ENCODE data around the gene POLR2B.
"Not testable (repeated sequence)": the region's sequence is repeated elsewhere in the genome, so short reads cannot be mapped to it uniquely, and the experiment has no call there.

POLR2B gene

DNA sequence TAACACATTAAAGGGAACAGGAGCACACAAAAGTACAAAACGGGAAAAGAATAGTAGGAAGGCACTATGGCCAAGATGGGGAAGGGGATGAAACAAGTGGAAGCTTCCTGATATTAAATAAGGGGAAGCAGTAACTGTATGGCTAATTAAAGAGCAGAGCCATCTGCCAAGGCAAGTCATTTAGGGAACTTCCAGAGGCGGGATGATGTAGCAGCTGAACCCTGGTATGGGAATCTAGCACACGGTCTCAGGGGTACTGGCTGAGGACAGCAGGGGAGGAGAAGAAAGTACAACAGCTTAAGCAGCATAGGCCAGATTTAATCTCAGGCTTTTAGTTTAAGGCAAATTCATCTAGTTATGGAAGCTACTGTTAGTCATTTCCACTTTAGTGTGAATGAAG lies 72.4 kb downstream of the POLR2B start:
- DNase-seq = no peak

DNA sequence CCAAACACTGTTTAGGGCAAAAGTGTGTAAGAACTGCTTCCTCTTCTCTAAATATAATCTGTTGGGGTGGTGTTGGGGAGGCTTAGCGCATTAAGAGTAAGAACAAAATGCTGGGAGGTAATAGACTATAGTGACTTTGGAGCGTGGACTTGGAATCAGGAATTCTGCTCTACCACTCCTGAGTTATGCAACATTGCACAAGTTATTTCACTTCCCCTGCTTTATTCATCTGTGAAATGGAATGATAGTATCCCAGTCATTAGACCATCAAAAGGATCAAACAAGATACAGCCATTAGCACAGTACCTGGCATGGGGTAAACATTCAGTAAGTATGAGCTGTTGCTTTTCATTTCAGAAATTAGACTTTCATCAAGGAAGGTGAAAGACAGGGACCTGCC lies 72.8 kb downstream of the POLR2B start:
- no peak for DNase-seq

DNA sequence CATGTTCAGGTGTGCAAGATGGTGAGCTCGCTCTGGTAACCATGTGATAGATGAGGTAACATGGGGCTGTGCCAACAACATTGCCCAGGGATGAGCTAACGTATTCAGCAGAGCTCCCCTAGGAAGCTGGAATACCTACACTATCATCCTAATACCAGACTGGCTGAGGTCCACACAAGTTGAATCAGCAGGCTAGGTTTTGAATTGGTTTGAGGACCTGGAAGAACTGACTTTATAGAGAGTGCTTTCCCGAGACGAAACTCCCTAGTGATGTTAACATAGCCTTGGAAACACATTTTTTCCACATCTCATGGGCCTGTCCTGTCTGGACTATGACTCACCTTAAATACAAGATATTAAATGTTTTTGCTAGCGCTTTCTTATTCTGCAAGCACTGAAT lies 74.8 kb downstream of the POLR2B start:
- no peak for DNase-seq

DNA sequence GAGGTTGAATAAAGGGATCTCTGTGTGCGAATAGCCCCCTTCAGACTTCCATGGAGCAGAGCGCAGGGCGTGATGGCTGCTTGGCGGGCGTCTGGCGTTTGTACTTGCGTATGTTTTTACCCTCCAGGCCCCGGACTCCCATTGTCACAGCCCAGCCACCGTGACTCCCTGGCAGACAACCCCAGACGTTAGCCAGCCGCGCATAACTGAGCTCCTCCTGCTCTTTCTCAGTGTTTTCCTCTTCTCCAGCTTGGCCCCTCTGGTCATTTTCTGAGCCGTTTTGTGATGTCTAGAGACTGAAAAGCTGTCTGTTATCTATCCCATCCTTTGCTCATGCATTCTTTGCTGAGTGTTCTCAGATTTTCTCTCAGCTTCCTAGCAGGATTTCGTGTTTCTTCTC lies 77.2 kb downstream of the POLR2B start:
- peak in 19 of 56 donors; percentile 4 to 51 (median 16) for DNase-seq

DNA sequence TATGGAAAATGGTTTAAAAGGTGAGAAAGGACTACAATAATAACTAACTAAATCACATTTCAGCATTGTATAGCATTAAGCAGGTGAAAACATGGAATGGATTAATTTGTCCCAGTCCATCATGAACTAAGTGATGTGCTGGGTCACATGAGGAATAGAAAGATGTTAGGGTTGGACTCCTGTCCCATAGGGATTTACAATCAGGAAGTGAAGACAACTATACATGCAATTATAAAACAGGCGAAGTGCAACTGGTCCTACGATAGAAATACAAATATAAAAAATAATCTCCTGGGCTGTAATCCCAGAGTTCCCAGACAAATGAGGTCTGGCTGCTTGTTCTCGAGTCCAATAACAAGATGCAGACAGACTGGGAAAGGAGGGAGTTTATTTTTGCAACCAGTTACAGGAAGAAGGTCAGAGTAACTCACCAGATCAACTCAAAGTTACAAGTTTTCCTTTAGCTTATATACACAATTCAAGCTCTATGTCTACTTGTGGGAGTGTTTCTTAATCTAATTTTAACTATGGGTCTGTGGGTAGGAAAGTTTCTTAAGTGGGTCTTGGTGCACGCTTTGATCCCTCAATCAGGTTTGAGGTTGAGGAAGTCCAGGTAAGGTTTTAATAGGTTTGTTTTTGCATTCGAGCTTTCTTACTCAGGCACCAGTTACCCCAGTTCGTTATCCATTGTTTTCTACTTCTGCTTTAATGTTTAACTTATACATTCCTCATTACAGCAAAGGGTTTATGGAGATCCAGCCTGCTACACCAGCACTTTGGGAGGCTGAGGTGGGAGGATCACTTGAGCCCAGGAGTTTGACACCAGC lies 81.4 kb downstream of the POLR2B start:
- DNase-seq = no peak

DNA sequence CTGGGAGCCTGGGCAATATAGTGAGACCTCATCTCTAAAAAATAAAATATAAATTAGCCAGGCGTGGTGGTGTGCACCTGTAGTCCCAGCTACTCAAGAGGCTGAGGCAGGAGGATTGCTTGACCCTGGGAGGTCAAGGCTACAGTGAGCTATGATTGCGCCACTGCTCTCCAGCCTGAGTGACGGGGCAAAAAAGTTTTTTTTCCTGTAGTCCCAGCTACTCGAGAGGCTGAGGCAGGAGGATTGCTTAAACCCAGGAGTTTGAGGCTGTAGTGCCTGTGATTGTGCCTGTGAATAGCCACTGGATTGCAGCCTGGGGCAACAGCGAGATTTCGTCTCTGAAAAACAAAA lies 82.0 kb downstream of the POLR2B start:
- DNase-seq = not testable (repeated sequence)

DNA sequence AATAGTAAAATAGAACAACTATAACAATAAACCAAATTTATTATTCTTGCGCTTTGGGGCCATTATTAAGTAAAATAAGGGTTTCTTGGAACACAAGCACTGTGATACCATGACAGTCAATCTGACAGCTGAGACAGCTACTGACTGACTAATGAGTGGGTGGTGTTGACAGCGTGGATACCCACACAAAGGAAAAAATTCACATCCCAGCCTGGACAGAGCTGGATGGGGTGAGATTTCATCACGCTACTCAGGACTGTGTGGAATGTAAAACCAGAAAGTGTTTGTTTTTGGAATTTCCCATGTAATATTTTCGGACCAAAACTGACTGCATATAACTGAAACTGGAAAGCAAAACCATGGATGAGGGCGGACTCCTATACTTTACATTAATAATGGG lies 82.7 kb downstream of the POLR2B start:
- no peak for DNase-seq

DNA sequence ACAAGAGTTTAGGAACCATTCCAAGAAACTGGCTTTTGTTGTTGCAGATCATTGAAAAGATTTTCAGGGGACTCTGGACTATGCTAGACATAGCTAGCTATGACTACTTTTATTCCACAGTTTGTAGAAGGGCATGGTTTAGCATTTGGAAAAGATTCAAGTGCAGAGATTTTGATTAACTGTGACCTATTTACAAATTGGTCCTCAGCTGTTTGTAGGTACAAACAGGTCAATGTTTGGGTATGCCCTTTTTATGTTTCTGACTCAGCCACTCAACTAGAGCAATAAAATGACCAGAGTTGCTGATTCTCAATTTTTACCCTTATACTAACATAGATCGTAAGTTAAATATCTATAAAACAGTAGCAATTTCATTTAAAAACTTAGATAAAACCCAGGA lies 84.8 kb downstream of the POLR2B start:
- no peak for DNase-seq

DNA sequence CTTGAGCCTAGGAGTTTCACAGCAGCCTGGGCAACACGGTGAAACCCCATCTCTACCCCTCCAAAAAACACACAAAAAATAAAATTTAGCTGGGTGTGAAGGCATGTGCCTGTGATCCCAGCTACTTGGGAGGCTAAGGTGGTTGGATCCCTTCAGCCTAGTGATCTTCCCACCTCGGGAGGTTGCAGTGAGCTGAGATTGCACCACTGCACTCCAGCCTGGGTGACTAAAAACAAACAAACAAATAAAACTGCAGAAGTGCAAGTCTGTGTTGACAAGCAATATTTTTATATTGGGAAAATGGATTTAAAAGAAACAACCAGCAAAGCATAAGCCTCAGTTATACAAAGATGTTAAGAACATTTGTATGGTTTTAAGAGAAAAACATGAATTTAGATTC lies 85.4 kb downstream of the POLR2B start:
- no peak for DNase-seq

DNA sequence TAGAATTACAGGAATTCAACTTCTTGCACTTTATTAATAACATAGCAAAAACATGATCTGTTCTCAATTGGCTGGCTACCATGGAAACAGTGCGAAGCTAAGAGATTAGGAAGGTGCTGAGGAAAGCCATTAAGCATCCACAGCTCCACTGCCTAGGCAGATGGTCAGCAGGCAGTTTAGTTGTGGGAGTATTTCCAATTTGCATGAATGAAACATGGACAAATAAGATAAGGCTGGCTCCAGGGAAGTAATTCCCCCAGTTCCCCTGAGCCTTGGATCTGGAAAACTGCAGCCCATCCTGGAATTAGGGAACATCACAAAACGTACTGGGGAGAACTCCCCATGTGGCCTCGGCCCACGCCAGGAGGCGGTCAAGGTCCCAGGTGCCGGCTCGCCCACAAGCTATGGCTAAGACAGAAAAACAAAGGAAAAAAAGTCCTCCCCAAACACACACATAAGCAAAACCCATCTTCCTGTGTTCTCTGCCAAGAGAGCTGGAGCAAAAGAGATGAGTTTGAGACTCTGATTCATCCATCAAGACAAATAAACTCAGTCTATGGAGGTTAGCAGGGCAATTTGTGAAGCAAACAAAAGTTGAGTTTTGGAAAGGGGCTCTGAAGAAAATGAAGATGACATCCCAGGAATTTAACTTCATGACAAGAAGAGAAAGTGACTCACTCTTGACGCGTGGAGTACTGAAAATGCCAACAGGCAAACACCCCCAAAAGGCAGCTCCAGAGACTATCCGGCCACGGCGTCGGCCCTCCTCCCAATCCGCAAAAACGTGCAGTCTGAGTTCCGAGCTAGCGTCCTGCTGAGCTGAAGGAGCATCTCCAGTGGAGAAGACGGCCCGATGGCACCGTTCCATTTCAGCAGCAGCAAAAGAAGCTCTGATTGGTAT lies 86.4 kb downstream of the POLR2B start:
- no peak for DNase-seq

DNA sequence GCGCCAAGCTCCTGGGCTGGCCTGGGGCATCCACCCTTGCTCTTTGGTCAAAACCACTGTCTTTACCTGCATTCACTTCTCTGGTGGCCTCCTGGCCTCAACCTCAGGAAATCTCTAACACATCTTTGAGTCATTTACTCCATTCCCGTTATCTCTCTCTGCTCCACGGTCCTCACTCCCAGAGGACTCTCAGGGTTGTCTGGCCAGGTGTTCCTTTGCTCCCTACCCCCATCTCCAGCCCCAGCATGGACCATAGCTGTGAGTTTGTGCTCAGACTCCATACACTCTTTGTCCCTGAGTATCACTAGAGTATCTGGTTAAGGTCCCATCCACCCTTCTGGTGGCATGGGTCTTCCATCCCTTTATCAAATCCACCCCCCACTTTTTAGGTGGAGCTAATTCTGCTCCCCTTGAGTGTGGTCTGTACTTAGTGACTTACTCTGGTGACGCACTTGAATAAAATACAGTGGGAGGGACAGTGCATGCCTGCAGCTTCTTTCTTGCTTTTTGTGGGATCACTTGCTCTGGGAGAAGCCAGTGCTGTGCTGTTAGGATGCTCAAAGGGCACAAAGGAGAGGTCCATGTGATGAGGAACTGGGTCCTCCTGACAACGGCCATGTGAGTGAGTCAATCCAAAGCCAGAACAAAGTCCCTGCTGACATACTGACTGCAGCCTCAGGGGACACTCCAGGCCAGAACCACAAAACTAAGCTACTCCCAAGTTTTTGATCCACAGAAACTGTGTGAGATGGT lies 87.2 kb downstream of the POLR2B start:
- DNase-seq = no peak

DNA sequence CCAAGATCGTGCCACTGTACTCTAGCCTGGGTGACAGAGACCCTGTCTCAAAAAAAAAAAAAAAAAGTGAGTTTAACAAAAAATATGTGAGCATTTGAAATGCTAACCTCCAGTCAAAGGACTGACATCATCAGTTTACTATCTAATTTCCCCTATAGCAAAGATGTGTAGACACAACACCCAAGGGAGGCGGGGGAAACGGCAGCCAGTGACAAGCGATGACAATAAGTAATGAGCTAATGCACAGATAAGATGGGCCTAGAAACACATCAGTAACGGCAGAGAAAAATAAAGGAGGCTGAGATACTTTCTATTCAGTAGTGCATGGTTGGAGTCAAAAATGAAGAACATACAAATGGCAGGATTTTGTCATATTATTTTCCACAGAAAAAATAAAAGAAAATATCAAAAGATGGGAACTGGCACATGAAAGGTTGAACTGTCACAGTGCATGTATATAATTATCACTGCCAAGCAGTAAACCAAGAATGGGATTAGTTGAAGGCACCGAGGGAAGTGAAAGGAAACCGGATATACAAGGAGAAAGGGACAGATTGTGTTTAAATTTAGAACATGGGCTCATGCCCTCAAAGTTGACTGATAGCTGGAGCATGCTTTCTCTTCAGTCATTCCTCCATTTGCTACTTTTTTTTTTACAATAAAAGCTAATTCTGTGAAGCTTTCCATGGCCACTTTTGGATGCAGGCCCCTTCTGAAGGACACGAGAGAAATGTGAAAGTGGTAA lies 89.7 kb downstream of the POLR2B start:
- DNase-seq = no peak

DNA sequence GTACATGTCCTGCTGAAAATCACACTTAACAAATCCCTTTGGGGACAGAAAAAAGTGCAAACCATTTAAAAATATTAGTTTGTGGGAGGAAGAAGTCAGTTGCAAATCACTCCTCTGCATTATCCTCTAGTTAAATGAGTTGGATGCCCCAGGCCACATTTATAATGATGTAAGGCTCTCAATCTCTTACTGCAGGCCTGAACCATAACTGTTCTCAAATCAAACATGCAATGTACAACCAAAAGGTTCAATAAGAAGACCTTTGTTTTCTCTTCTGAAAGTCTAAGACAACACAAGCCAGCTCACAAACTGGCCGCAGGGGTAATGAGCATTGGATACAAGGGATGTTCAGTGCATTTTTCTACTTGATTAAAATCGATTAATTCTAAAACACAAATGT lies 91.8 kb downstream of the POLR2B start:
- DNase-seq = no peak

DNA sequence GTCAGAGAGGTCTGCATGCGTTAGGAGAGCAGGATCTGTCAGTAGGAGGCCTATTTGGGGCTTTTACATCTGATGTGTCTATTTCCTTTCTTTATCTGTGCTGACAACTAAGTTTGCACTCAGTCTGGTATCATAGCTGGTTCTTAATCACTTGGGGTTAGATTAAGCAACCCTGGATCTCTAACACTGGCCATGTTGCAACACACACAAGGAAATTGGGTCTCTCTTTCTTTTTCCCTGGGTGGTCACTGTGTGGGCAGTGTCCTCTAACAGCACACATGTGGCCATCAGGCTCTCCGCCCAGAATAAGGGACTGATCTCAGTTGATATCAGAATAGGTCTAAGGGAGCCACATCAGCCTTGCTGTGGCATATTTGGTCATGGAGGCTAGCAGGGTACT lies 92.6 kb downstream of the POLR2B start:
- no peak for DNase-seq

DNA sequence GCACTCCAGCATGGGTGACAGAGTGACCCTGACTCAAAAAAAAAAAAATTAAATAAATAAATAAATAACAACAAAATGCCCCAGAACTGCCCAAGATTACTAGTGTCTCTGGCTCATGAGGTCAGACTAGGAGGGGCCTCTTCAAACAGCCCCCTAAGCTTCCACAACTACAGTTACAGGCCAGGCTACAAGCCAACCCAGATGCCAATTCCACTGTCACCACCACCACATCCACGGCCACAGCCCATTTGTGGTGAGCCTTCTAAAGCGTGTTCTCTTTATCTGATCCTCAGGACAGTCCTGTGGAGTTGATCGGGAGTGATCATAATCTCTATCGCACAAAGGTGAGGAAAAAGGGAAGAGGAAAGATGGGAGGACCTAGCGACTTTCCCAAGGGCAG lies 94.9 kb downstream of the POLR2B start:
- DNase-seq = no peak

DNA sequence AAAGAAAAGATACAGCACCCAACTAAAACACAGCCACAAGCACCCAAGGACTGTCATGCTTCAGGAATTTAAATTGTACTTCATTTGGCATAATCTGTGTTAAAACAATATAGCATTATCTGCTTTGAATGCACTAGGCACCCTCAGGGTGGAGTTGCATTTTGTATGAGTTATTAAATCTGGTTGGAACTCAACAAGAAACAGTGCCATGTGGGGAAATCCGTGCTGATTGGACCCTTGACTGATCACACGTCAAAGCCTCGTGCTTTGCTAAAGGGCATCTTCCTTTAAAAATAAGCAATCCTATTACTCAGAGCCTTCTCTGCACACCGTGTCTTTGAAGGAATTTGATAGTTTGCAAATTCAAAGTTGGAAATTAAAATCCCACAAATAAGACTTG lies 96.0 kb downstream of the POLR2B start:
- DNase-seq = no peak

DNA sequence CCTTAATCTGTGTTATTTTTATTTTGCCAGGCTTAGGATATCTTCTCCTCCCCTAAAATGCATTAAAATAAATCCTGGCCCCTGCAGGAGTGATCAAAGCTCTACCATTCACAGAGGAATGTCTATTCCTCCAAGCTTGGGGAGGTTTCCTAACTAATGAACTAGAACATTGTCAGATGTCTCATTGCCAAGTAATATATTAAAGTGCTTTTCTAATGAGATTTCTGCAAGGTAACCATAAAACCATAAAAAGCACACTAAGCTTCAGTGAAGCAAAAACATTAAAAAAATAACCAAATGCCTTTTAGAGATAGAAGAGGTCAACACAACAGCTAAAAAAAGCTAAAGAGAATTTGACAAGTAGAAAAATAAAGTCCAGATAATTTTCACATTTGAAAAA lies 96.7 kb downstream of the POLR2B start:
- no peak for DNase-seq

DNA sequence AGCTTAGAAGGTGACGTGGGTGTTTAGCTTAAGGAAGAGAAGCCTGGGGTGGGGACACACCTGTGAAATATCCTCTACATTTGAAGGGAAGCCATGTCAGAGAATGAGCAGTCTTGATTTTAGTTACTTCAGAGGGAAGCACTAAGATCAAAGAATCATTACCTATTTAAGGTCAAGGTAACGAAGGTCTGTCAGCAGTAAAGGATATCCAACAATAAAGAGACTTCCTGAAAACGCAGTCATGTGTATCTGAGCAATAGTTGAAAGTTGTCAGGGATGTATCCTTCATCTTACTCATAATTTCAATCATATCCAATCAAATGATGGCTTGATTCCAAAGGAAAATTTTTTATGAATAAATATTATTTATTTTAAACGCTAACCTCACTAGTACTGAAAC lies 98.0 kb downstream of the POLR2B start:
- DNase-seq = no peak

DNA sequence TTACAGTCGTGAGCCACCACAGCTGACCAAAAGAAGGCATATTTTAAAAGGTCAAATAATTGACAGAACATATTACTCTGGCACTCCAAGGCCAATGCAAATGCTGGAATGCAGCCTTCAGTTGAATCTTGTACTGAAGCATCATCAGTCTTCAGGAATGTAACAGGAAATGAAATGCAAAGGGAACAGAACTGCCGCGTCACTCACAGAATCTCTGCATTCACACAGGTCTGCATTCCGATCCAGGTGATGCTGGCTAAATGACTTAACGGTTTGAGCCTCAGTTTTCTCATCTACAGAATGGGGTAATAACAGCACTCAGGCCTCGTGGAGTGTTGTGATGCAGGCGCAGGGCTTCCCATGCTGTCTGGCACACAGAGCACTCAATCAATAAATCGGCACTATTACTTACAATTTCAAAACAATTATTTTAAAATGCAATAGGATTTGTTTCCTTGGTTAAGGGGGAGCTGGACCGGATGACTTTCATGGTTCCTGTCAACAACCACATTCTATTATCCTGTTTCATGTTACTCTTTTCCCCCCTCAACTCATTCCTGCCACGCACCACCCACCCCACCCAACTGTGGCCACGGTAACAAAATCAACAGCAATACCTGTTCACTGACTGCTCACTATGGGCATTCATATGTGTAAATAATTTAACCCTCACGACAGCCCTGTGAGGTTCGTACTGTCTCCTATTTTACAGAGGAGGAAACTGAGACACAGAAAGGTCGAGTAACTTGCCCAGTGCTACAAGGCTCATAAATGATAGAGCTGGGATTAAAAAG lies 99.1 kb downstream of the POLR2B start:
- DNase-seq = no peak

Measured in nucleus accumbens (tissue), 56 donors.